NCI-H524 (cell line): Measurements from ENCODE around the gene ITPR1.
"Not testable (repeated sequence)": the region's sequence is repeated elsewhere in the genome, so short reads cannot be mapped to it uniquely, and the experiment has no call there.

Experiments used
- DNase-seq, 2 experiments: peaks; one replicate each; lab custom pipeline; 2025; lab: John Stamatoyannopoulos, UW

ITPR1 gene

GRCh38 chr3:4596612-4597011 lies 103.5 kb downstream of the ITPR1 start:
- DNase-seq: peak in 1 of 2 experiments; percentile 39

- DNase-seq: no peak
These were observed 104.2 kb downstream of the ITPR1 start for GRCh38 chr3:4597208-4597985.

- DNase-seq: not testable (repeated sequence)
These were observed 105.1 kb downstream of the ITPR1 start for GRCh38 chr3:4598232-4598631.

GRCh38 chr3:4599612-4600011 lies 106.5 kb downstream of the ITPR1 start:
- no peak for DNase-seq

GRCh38 chr3:4600493-4600892 lies 107.3 kb downstream of the ITPR1 start:
- DNase-seq: no peak

- no peak for DNase-seq
These were observed 108.7 kb downstream of the ITPR1 start for GRCh38 chr3:4601892-4602291.

GRCh38 chr3:4604693-4605092 lies 111.5 kb downstream of the ITPR1 start:
- no peak for DNase-seq

- no peak for DNase-seq
These were observed 113.8 kb downstream of the ITPR1 start for GRCh38 chr3:4606911-4607310.

- DNase-seq: no peak
These were observed 120.2 kb downstream of the ITPR1 start for GRCh38 chr3:4613366-4613765.

GRCh38 chr3:4614070-4614469 lies 120.9 kb downstream of the ITPR1 start:
- no peak for DNase-seq

- no peak for DNase-seq
These were observed 121.8 kb downstream of the ITPR1 start for GRCh38 chr3:4614927-4615326.

GRCh38 chr3:4615750-4616149 lies 122.6 kb downstream of the ITPR1 start:
- DNase-seq: no peak

GRCh38 chr3:4623421-4623999 lies 130.4 kb downstream of the ITPR1 start:
- DNase-seq: no peak

GRCh38 chr3:4627651-4628375 lies 134.7 kb downstream of the ITPR1 start:
- no peak for DNase-seq

GRCh38 chr3:4629095-4630007 lies 136.2 kb downstream of the ITPR1 start:
- no peak for DNase-seq

GRCh38 chr3:4633078-4634004 lies 140.2 kb downstream of the ITPR1 start:
- DNase-seq: peak; percentile 35 to 55

- no peak for DNase-seq
These were observed 141.7 kb downstream of the ITPR1 start for GRCh38 chr3:4634894-4635293.

GRCh38 chr3:4637265-4637664 lies 144.1 kb downstream of the ITPR1 start:
- no peak for DNase-seq

- DNase-seq: no peak
These were observed 148.9 kb downstream of the ITPR1 start for GRCh38 chr3:4641863-4642563.

- DNase-seq: no peak
These were observed 149.5 kb downstream of the ITPR1 start for GRCh38 chr3:4642611-4643010.
